ENCODE data around the gene SF3B1. TPM values are rescaled to one million over a fixed set of nuclear protein-coding genes. Genes with fewer than 3 reads are reported as not detected.
"Not testable (repeated sequence)": the region's sequence is repeated elsewhere in the genome, so short reads cannot be mapped to it uniquely, and the experiment has no call there.

The SF3B1 gene
- total RNA-seq, 4 donors from 2014 or later: 356 to 1,013 (median 641) TPM

- Histone ChIP-seq H3K9me3 (no peaks in the 10 kb centered on the region), H3K4me1 (no peaks in the 10 kb centered on the region), H3K36me3 (no peaks in the 10 kb centered on the region), H3K4me3 (no peak overlapping the region), H3K27ac (no peak overlapping the region), H3K27me3 (no peaks in the 10 kb centered on the region)
- no peak for DNase-seq
- intact Hi-C loops (cut with DNase I; ENCODE audit: low total_unique reads): loop anchor here (10.0 kb wide), 1 partner anchor 248 kb away; no protein-coding TSS in a partner anchor
- no peak for TF ChIP-seq POLR2A (IDR thresholded peaks at IDR 0.05)
- TF ChIP-seq CTCF (IDR thresholded peaks at IDR 0.05): no peak
Observed at GRCh38 chr2:197372592-197372991, 62.2 kb downstream of the SF3B1 start.

GRCh38 chr2:197370664-197371063 is 64.2 kb downstream of the SF3B1 start:
- H3K4me3 ChIP-seq, H3K36me3 ChIP-seq, H3K27me3 ChIP-seq, H3K9me3 ChIP-seq, H3K4me1 ChIP-seq, DNase-seq, H3K27ac ChIP-seq: not testable (repeated sequence)
- intact Hi-C loops (cut with DNase I; ENCODE audit: low total_unique reads): loop anchor here (10.0 kb wide), 1 partner anchor 246 kb away; no protein-coding TSS in a partner anchor

GRCh38 chr2:197369933-197370320 is 64.9 kb downstream of the SF3B1 start:
- no peak for TF ChIP-seq POLR2A (IDR thresholded peaks at IDR 0.05)
- no peak for TF ChIP-seq CTCF (IDR thresholded peaks at IDR 0.05)
- Histone ChIP-seq H3K4me1 (no peaks in the 10 kb centered on the region), H3K4me3 (no peak overlapping the region), H3K27ac (no peak overlapping the region), H3K36me3 (no peaks in the 10 kb centered on the region), H3K27me3 (no peaks in the 10 kb centered on the region), H3K9me3 (no peaks in the 10 kb centered on the region)
- DNase-seq: no peak
- intact Hi-C loops (cut with DNase I; ENCODE audit: low total_unique reads): loop anchor here (10.0 kb wide), 1 partner anchor 245 kb away; no protein-coding TSS in a partner anchor

GRCh38 chr2:197369228-197369932 is 65.4 kb downstream of the SF3B1 start:
- Histone ChIP-seq H3K36me3 (no peaks in the 10 kb centered on the region), H3K4me3 (no peak overlapping the region), H3K27ac (no peak overlapping the region), H3K27me3 (no peaks in the 10 kb centered on the region), H3K9me3 (no peaks in the 10 kb centered on the region), H3K4me1 (no peaks in the 10 kb centered on the region)
- DNase-seq: no peak
- intact Hi-C loops (cut with DNase I; ENCODE audit: low total_unique reads): no loop called here
- TF ChIP-seq POLR2A (IDR thresholded peaks at IDR 0.05) (no peak), CTCF (IDR thresholded peaks at IDR 0.05) (no peak)

- no peak overlapping the region for H3K27ac ChIP-seq
Observed at GRCh38 chr2:197368412-197368811, 66.4 kb downstream of the SF3B1 start.

More at GRCh38 chr2:197368412-197368811, 66.4 kb downstream of the SF3B1 start:
- H3K36me3 ChIP-seq: no peaks in the 10 kb centered on the region
- intact Hi-C loops (cut with DNase I; ENCODE audit: low total_unique reads): no loop called here
- DNase-seq: no peak
- no peak overlapping the region for H3K4me3 ChIP-seq
- H3K27me3 ChIP-seq: no peaks in the 10 kb centered on the region
- TF ChIP-seq CTCF (IDR thresholded peaks at IDR 0.05) (no peak), POLR2A (IDR thresholded peaks at IDR 0.05) (no peak)
- H3K4me1 ChIP-seq: no peaks in the 10 kb centered on the region
- H3K9me3 ChIP-seq: no peaks in the 10 kb centered on the region
